Gastrocnemius medialis (tissue), 4 donors: Measurements from ENCODE around the gene NKX3-2.

Source experiments
- CTCF ChIP-seq, 5 experiments: fragments of 450-650 bp in 3 of 5; fragments of 200-600 bp in 2 of 5; sonication (generic) in 2 of 5; IDR thresholded peaks in 4 of 5; conservative IDR thresholded peaks in 1 of 5; 1 replicate in 4 of 5; 2 replicates in 1 of 5; pipeline ENCODE4 v1.5.1; 2016 to 2019; ENCODE audit warnings: antibody characterized with exemption in 5 of 5, mild to moderate bottlenecking in 3 of 5, moderate library complexity in 3 of 5
- POLR2A ChIP-seq, 2 donors: fragments of 450-650 bp; IDR thresholded peaks; one replicate each; pipeline ENCODE4 v1.6.1; 2017; ENCODE audit warnings: antibody characterized with exemption in 2 of 2, mild to moderate bottlenecking in 2 of 2, moderate library complexity in 2 of 2

- TF ChIP-seq CTCF (IDR thresholded peaks at IDR 0.05 in 4 of 5, conservative IDR thresholded peaks at IDR 0.05 in 1 of 5) = no peak
- no peak for TF ChIP-seq POLR2A (IDR thresholded peaks at IDR 0.05)
Observed at GRCh38 chr4:13535708-13536361, 8.5 kb downstream of the NKX3-2 start.
